DOHH2 (cell line): ENCODE measurements around the gene LHFPL5.

ENCODE experiments used
- EZH2phosphoT487 ChIP-seq: fragments of 200-600 bp; sonication (generic); IDR thresholded peaks from 2 replicates; pipeline ENCODE4 v1.6.1; 2017; ENCODE audit warnings: borderline replicate concordance, mild to moderate bottlenecking, antibody characterized with exemption, low read length, moderate library complexity, mixed read lengths
- TF ChIP-seq, protein P1 (sequence below): fragments of 200-600 bp; sonication (generic); IDR thresholded peaks from one replicate; pipeline ENCODE4 v1.5.1; 2014; ENCODE audit warnings: antibody characterized with exemption, mild to moderate bottlenecking, low read depth, low read length; ENCODE audit not compliant: poor library complexity, severe bottlenecking

DNA sequence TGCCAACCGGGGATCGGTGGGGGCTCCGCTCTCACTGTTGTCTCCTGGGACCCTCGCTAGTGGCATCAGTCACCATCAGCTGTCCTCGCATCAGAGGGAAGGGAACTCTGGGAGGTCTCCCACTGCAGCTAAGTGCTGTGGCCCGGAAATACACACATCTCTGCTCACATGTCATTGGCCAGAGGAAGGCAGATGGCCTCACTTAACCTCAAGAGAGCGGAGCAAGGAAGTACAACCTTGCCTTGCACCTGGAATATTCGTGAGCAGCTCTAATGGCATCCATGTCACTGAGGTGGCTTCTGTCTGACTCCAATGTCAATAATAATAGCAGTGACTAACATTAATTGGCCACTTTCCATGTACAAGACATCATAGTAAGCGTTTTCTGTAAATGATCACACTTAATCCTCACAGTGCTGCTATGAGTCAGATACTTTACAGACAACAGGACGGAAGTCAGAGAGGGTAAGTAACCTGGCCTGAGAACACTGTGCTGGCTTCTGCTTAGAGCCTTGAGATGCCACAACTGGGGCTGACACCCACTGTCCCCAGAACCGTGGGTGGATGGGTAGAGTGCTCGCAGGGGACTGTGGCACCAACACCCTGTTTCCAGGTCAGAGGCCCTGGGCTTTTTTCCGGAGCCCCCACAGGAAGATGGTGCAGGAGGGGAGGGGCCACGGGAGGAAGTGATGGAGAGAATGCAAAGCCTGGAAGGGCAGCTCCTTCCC is 6.0 kb downstream of the LHFPL5 start:
- TF ChIP-seq, protein P1, sequence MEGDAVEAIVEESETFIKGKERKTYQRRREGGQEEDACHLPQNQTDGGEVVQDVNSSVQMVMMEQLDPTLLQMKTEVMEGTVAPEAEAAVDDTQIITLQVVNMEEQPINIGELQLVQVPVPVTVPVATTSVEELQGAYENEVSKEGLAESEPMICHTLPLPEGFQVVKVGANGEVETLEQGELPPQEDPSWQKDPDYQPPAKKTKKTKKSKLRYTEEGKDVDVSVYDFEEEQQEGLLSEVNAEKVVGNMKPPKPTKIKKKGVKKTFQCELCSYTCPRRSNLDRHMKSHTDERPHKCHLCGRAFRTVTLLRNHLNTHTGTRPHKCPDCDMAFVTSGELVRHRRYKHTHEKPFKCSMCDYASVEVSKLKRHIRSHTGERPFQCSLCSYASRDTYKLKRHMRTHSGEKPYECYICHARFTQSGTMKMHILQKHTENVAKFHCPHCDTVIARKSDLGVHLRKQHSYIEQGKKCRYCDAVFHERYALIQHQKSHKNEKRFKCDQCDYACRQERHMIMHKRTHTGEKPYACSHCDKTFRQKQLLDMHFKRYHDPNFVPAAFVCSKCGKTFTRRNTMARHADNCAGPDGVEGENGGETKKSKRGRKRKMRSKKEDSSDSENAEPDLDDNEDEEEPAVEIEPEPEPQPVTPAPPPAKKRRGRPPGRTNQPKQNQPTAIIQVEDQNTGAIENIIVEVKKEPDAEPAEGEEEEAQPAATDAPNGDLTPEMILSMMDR: no peak
- TF ChIP-seq EZH2phosphoT487: no peak
